CD4-positive, alpha-beta T cell treated with Interleukin-12 subunit alpha and Interleukin-12 subunit beta, for 1 hour (primary cell): Measurements from ENCODE around the gene KCNH2.
"Not testable (repeated sequence)": the region's sequence is repeated elsewhere in the genome, so short reads cannot be mapped to it uniquely, and the experiment has no call there.

Source experiments
- DNase-seq: peaks from one replicate; pipeline ENCODE4 v3.0.0-alpha.2; 2020

Gene KCNH2

DNA sequence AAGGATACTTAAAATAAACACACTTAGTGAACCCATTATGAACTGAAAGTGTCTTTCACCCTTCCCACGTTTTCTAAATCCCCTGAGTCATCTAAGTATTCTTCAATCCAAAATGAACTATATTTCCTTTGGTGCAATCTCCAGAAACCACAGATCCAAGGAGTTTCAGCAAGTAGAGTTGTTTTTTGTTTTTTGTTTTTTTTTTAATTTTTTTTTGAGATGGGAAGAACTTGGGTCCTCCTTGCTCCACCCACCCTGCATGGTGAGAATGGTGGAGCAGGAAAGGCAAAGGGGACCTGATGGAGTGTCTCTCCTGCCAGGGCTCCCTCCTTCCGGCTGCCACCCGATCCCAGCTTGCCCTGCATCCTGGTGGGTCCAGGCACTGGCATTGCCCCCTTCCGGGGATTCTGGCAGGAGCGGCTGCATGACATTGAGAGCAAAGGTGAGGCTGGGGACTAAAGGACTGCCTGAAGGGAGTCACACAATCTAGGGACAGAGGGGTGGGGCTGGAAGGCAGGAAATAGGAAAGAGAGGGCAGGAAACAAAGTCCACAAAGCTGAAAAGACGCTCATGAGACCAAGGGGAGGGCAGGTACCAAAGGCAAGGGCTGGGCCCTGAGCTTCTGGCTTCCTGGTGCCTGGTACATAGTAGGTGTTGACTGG is 34.0 kb upstream of the KCNH2 start:
- no peak for DNase-seq

DNA sequence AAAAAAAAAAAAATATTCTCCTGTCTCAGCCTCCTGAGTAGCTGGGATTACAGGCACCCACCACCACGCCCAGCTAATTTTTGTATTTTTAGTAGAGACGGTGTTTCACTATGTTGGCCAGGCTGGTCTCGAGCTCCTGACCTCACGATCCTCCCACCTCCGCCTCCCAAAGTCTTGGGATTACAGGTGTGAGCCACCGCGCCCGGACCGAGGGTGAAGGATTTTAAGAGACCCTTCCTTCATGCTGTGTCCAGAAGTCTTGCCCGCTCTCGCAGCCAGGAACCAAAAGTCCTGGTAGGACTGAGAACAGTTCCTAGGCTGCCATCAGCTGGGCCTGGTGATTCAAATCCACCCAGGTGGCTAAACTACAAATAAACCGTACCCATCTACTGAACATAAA is 33.5 kb upstream of the KCNH2 start:
- DNase-seq: not testable (repeated sequence)

DNA sequence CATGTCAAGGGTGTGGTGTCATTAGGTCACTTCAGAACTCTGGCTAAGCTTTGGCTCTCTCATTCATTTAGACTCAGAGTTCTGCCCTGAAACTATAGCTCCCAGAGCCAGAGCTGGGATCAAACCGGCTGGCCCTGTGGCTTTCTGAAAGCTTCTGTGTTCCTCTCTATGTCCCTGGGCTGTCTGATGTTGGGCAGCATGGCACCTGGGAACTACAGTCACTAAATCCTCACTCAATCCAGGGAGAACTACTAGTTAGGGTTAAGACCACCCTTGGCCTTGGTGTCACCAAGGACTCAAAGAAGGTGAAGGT is 32.9 kb upstream of the KCNH2 start:
- DNase-seq: no peak

DNA sequence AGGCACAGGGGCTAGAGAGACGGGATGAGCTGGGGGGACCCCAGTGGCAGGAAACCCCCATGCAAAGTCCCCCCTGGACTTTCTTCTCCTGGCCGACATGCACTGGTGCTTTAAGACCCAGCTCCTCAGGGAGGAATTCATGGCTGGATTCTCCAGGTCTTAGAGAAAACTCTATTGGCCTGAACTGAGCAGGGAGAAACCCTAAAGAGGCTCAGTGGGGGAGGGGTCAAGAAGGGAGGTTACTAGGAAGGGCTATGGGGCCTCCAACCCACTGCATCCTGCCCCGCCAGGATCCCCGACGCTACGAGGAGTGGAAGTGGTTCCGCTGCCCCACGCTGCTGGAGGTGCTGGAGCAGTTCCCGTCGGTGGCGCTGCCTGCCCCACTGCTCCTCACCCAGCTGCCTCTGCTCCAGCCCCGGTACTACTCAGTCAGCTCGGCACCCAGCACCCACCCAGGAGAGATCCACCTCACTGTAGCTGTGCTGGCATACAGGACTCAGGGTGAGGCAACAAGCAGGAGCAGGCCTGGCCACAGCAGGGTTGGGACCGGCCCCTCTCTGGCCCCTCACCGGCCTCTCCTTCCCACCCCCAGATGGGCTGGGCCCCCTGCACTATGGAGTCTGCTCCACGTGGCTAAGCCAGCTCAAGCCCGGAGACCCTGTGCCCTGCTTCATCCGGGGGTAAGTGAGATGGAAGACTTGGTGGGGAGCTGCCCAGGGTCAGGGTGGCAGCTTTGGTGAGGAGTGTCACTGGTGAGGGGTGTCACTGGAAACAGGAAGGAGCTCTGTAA is 32.4 kb upstream of the KCNH2 start:
- peak; percentile 50 for DNase-seq

DNA sequence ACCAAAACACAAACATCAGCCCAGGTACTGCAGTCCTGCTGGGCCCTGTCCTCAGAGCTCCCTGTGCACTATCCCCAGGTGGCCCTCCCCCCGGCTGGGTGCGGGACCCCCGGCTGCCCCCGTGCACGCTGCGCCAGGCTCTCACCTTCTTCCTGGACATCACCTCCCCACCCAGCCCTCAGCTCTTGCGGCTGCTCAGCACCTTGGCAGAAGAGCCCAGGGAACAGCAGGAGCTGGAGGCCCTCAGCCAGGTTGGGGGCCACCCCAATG is 31.9 kb upstream of the KCNH2 start:
- no peak for DNase-seq

DNA sequence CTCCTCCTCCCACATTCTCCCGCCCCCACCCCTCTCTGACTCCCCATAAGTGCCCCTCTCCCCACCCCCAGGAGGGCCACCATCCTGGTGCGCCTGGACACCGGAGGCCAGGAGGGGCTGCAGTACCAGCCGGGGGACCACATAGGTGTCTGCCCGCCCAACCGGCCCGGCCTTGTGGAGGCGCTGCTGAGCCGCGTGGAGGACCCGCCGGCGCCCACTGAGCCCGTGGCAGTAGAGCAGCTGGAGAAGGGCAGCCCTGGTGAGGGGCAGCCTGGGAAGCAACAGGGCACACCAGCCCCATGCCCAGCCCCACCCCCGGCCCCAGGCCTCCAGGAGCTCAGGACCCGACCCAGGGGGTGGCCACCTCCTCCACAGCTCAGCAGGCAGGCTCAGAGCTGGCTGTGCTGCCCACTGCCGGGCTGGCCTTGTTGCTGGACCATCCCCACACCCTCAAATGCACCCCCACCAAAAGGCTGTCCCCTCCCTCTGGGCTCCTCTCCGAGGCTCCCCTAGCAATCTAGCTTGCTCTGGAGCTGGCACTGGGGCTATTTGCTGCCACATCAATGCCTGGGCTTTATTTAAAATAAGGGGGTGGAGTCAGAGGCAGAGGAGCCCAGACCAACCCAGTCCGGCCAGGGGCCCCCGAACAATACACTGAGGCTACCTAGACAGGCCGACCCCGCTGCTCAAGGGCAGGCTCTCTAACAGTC is 31.4 kb upstream of the KCNH2 start:
- no peak for DNase-seq

DNA sequence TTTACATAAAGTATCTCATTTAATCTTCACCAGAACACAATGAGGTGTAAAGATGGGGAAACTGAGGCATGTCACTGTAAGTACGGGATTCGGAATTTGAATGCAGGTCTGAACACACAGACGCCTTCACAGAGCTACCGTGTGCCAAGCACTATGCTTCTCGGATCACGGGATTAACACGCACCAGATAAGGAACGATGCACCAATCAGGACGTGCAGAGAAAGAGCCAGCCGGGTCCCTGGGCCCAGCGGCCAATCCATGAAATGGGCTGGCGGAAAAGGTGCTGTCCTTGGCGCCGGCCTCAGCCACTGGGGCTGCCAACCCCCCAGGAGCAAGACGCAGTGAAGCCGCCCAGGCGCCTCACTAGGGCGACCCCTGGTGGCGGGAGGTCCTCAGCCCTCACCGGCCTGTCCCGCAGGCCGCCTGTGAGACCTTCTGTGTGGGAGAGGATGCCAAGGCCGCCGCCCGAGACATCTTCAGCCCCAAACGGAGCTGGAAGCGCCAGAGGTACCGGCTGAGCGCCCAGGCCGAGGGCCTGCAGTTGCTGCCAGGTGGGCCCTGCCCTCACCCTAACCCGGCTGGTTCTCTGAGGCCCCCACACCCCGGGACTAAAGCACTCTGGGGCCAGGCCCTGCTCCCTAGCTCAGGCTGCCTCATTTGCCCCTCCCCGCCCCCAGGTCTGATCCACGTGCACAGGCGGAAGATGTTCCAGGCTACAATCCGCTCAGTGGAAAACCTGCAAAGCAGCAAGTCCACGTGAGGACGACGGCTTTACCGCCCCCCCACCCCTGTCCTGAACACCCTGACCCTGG is 30.6 kb upstream of the KCNH2 start:
- peak; percentile 88 for DNase-seq

DNA sequence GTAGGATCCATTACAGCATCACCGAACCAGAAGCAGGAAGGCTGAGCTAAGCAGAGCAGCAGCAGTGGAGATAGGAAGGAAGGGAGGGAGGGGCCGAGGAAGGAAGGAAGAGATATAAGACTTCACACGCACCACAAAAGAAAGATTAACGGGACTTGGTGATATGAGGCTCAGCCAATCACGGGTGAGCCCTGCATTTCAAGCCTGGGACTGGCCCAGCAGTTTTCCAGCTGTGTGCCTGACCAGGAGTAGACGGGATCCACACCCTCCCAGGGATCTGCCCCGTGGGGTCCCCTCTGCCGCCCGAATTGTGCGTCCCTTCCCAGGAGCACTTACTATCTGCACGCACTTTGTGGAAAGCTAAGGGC is 30.0 kb upstream of the KCNH2 start:
- DNase-seq: peak; percentile 65

DNA sequence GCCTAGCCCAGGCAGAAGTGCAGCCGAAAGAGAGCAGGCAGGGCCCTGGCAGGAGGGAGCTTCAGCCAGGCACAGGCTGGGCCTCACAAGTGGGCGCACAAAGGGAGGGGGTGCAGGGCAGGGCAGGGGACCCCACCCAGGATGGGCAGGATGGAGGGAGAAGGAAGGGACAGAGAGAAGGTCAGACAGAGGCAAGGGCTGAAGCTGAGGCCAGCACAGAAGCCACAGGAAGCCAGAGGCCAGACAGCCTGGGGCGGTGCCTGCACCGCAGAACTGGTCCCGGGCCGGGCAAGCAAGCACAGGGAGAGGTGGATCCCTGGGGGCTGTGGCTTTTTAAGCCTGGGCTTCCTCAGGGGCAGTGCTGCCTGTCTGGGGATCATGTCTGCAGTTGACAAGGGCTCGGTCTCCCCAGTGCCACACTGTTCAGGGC is 29.4 kb upstream of the KCNH2 start:
- DNase-seq: no peak

DNA sequence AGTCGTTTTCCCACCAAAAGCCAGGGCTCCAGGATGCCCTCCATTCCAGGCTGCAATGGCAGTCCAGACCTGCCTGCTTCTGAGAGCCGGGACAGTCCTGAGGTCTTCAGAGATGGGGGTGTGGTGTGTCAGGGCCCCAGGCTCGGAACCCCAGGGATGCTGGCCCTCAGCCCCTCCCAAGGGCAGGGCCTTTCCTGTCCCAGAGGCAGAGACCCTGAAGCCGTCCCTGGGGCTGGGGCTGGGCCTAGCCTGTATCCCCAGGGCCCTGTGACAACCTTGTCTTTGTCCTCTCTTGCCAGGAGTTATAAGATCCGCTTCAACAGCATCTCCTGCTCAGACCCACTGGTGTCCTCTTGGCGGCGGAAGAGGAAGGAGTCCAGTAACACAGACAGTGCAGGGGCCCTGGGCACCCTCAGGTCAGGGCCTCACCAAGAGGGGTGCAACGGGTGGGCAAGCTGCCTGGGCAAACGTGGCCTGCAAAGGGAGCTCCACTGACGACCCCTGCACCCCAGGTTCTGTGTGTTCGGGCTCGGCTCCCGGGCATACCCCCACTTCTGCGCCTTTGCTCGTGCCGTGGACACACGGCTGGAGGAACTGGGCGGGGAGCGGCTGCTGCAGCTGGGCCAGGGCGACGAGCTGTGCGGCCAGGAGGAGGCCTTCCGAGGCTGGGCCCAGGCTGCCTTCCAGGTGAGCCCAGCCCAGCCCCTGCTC is 28.6 kb upstream of the KCNH2 start:
- no peak for DNase-seq

DNA sequence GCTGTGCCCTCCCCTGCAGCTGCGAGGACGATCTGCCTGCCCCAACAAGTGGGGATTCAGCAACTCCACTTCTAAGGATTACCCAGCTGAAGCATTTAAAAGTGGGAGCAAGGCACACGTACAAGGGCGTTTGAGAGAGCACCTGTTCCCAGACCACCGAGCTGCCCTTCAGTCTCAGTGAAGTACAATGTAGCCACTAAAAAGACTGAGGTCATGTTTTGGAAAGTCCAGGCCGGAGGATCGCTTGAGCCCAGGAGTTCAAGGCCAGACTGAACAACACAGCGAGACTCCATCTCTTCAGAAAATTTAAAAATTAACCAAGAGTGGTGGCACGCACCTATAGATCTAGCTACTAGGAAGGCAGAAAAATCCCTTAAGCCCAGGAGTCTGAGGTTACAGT is 27.4 kb upstream of the KCNH2 start:
- DNase-seq: no peak

DNA sequence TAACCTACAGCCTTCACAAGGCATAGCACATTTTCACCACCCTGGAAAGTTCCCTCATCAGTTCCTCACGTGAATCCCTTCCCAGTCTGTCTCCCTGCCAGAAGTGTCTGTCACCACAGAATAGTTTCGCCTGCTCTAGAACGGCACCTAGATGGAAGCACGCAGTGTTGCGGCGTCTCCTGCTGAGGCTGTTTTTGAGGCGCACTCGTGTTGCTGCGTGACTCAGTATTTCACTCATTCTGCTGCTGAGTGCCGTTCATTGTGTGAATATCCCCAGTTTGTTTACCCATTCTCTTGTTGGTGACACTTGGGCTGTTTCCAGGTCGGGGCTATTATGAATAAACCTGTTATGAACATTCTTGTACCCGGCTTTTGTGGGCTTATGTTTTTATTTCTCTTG is 25.5 kb upstream of the KCNH2 start:
- no peak for DNase-seq

DNA sequence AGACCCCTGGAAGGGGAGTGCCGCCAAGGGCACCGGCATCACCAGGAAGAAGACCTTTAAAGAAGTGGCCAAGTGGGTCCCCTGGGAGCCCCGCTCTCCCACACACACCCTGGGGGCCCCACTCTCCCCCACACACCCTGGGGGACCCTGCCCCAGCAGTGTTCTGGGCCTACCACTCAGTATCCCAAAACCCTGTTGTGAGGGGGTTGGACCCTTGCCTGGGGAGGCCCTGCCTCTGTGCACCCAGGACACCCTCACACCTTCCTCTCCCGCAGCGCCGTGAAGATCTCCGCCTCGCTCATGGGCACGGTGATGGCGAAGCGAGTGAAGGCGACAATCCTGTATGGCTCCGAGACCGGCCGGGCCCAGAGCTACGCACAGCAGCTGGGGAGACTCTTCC is 23.4 kb upstream of the KCNH2 start:
- DNase-seq: no peak

DNA sequence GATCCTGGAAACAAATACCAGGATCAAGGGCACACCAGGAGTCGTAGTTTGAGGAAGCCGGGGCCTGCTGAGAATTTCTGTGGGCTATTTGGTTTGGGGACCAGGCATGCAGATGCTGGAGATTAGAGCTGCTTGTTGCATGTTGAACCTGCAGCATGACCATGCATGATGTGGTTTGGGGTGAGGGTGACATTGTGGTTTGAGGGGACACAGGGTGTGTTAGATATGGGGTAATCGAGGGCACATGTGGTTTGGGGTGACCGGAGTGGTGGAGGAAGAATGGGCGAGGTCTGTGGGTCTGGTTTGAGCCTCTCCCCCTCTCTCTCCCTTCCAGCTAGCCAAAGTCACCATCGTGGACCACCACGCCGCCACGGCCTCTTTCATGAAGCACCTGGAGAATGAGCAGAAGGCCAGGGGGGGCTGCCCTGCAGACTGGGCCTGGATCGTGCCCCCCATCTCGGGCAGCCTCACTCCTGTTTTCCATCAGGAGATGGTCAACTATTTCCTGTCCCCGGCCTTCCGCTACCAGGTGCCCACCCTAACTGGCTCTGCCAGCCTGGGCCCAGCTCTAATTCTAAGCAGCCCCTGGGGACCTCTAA is 22.9 kb upstream of the KCNH2 start:
- DNase-seq: no peak

DNA sequence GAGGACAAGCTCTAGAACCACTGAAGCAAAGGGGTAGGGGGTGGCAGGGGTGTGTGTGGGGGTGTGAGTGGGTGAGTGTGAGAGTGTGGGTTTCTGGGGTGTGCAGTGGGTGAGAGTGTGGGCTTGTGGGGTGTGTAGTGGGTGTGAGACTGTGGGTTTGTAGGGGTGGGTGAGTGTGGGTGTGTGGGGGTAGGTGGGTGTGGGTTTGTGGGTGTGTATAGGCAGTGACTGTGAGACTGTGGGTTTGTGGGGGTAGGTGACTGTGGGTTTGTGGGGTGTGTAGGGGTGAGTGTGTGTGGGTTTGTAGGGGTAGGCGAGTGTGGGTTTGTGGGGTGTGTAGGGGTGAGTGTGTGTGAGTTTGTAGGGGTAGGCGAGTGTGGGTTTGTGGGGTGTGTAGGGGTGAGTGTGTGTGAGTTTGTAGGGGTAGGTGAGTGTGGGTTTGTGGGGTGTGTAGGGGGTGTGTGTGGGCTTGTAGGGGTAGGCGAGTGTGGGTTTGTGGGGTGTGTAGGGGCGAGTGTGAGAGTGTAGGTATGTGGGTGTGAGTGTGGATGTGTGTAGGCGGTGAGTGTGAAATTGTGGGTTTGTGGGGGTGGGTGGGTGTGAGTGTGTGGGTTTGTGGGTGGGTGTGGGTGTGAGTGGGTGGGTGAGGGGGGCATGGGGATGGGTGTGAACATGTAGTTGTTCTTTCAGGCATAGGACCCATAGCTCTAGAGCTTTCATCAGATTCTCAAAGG is 21.5 kb upstream of the KCNH2 start:
- peak; percentile 56 for DNase-seq

DNA sequence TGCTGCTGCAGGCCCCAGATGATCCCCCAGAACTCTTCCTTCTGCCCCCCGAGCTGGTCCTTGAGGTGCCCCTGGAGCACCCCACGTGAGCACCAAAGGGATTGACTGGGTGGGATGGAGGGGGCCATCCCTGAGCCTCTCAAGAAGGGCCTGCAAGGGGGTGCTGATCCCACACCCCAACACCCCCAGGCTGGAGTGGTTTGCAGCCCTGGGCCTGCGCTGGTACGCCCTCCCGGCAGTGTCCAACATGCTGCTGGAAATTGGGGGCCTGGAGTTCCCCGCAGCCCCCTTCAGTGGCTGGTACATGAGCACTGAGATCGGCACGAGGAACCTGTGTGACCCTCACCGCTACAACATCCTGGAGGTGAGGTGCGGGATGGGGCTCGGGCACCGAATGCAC is 20.9 kb upstream of the KCNH2 start:
- no peak for DNase-seq

DNA sequence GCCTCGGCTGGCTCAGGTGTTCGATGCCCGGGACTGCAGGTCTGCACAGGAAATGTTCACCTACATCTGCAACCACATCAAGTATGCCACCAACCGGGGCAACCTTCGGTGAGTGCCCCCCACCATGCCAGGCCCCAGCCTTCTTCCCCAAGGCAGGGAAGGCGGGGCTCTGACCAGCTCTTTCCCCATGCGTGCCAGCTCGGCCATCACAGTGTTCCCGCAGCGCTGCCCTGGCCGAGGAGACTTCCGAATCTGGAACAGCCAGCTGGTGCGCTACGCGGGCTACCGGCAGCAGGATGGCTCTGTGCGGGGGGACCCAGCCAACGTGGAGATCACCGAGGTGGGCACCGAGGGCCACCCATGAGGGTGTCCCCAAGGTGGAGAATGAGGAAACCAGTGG is 20.2 kb upstream of the KCNH2 start:
- no peak for DNase-seq

DNA sequence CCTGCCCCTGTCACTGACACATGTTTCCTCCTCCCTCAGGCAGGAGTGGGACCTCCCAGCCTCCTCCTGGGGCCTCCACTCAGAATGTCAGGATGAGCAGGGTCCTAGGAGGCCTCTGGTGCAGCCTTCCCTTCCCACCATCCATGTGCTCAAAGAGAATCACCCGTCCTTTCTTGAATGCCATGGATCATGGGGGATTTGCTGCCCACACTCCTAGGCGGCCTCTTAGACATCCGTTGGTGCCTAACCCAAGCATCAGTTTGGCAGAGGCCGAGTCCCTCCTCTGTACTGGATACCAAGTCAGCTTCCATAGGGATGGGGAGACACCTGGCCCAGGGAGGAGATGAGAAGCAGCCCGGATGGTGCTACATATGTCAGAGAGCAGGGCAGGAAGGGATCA is 19.7 kb upstream of the KCNH2 start:
- no peak for DNase-seq

DNA sequence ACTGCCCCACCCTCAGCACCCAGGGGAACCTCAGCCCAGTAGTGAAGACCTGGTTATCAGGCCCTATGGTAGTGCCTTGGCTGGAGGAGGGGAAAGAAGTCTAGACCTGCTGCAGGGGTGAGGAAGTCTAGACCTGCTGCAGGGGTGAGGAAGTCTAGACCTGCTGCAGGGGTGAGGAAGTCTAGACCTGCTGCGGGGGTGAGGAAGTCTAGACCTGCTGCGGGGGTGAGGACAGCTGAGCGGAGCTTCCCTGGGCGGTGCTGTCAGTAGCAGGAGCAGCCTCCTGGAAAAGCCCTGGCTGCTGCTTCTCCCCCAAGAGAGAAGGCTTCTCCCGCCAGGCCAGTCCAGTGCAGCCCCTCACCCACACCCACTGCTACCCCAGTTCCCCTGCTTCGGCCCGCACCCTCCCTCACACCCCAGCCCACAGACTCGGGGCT is 19.0 kb upstream of the KCNH2 start:
- DNase-seq: no peak

DNA sequence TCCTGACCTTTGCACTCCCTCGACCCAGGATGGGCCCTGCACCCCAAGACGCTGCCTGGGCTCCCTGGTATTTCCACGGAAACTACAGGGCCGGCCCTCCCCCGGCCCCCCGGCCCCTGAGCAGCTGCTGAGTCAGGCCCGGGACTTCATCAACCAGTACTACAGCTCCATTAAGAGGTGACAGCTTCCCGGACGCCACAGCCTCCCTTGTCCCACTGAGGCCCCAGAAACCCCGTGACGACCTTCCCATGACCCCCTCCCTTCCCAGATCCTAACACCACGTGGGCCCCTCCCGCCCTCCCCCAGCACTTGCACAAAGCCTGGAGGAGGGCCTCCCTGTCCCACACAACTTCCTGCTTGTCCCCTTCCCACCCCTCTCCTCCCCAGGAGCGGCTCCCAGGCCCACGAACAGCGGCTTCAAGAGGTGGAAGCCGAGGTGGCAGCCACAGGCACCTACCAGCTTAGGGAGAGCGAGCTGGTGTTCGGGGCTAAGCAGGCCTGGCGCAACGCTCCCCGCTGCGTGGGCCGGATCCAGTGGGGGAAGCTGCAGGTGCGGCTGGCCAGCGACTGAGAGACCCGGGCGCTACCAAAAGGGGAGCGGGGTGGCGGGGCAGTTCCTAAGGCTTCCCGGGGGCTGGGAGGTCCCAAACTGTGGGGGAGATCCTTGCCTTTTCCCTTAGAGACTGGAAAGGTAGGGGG is 18.4 kb upstream of the KCNH2 start:
- DNase-seq: no peak

DNA sequence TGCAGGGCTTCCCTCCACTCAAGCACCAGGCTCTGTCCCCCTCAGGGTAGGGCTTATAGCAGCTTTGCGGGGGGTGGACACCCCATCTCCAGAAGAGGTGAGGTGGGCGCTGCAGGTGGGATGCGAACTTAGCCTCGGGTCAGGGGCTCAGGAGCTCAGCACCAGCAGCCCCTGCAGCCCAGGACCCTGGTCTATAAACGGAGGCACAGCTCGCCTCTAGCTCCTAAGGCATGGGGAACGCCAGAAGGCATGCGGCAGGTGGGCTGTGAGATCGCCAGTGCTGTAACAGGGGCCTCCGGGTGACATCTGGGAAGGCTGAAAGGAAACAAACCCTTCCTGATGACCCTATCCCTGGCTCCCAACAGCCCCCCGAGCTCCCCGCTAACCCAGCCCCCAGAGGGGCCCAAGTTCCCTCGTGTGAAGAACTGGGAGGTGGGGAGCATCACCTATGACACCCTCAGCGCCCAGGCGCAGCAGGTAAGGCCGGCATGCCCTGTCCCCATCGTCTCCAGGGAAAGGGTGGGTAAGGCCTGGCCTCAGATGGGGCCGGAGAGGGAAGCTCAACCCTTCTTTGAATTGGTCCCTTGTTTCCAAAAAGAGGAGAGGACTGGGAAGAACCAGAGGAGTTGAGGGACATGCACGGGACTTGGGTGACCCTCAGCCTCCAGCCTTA is 16.9 kb upstream of the KCNH2 start:
- no peak for DNase-seq
